B cell (primary cell): Measurements from ENCODE around the gene SBK1. TPM values are rescaled to one million over a fixed set of nuclear protein-coding genes. Genes with fewer than 3 reads are reported as not detected.

Experiments
- ATAC-seq: fragments of 200-7000 bp; cut with Tn5 transposase; one replicate; pipeline ENCODE4 v1.10.0; 2021; ENCODE audit warnings: low read depth, mild to moderate bottlenecking, moderate number of reproducible peaks, moderate library complexity
- CTCF ChIA-PET: fragments of 350-600 bp; sonication (Branson Sonifier 250); formaldehyde crosslinking; loops from one replicate; lab custom pipeline; 2021; ENCODE audit warnings: antibody characterized with exemption, inconsistent platforms; lab: Charles Lee
- POLR2A ChIA-PET: fragments of 350-600 bp; sonication (Branson Sonifier 250); formaldehyde crosslinking; loops from one replicate; lab custom pipeline; 2021; ENCODE audit warnings: antibody characterized with exemption; lab: Charles Lee
- DNase-seq: peaks from one replicate; pipeline ENCODE4 v3.0.0; 2013
- H2AFZ ChIP-seq: 2 replicates; pipeline ENCODE4 v1.6.1; 2012; ENCODE audit warnings: mild to moderate bottlenecking, low read depth, low read length; ENCODE audit not compliant: insufficient read depth, poor library complexity, severe bottlenecking
- H3K27ac ChIP-seq, 2 donors: 1 replicate in 1 of 2; 2 replicates in 1 of 2; pipeline ENCODE4 v1.5.1; 2012 to 2013; ENCODE audit warnings: low read length in 2 of 2, mild to moderate bottlenecking in 2 of 2, moderate library complexity in 1 of 2
- H3K27me3 ChIP-seq, 4 experiments: fragments of 200-600 bp in 1 of 4; sonication (generic) in 1 of 4; replicated peaks in 1 of 4; 1 replicate in 2 of 4; 2 replicates in 2 of 4; pipeline versions ENCODE4 v1.6.1 to v1.7.0; 2013 to 2016; ENCODE audit warnings: low read length in 3 of 4, mild to moderate bottlenecking in 2 of 4, mixed read lengths in 1 of 4, moderate library complexity in 1 of 4; ENCODE audit not compliant: insufficient read depth in 4 of 4, control insufficient read depth in 3 of 4; ENCODE audit errors: control extremely low read depth in 1 of 4
- H3K36me3 ChIP-seq, 2 experiments: replicated peaks in 1 of 2; 1 replicate in 1 of 2; 2 replicates in 1 of 2; pipeline versions ENCODE4 v1.6.1 to v1.7.1; 2013; ENCODE audit warnings: low read length in 1 of 2; ENCODE audit not compliant: insufficient read depth in 2 of 2, control insufficient read depth in 1 of 2; ENCODE audit errors: control extremely low read depth in 1 of 2, extremely low read depth in 1 of 2
- H3K4me1 ChIP-seq, 2 donors: fragments of 200-600 bp in 1 of 2; sonication (generic) in 1 of 2; 1 replicate in 1 of 2; 2 replicates in 1 of 2; pipeline versions ENCODE4 v1.5.1 to v1.6.1; 2013 to 2017; ENCODE audit warnings: low read length in 2 of 2; ENCODE audit not compliant: control insufficient read depth in 2 of 2, insufficient read depth in 2 of 2
- H3K4me2 ChIP-seq: replicated peaks from 2 replicates; pipeline ENCODE3; 2012; ENCODE audit warnings: mild to moderate bottlenecking, low read depth, low read length; ENCODE audit not compliant: poor library complexity, severe bottlenecking
- H3K4me3 ChIP-seq, 5 experiments: fragments of 200-600 bp in 1 of 5; sonication (generic) in 1 of 5; 1 replicate in 3 of 5; 2 replicates in 2 of 5; pipeline versions ENCODE4 v1.5.1 to v1.7.0; 2011 to 2016; ENCODE audit warnings: low read length in 4 of 5, mild to moderate bottlenecking in 4 of 5, low read depth in 2 of 5, control low read depth in 1 of 5, moderate library complexity in 1 of 5; ENCODE audit not compliant: insufficient read depth in 1 of 5; ENCODE audit errors: control extremely low read depth in 1 of 5, extremely low read depth in 1 of 5
- H3K79me2 ChIP-seq: fragments of 200-600 bp; sonication (generic); one replicate; pipeline ENCODE4 v1.6.0; 2016; ENCODE audit warnings: low read length; ENCODE audit not compliant: control insufficient read depth, insufficient read depth
- H3K9ac ChIP-seq: fragments of 200-600 bp; sonication (generic); 2 replicates; pipeline ENCODE4 v1.6.1; 2017; ENCODE audit warnings: mild to moderate bottlenecking, low read length, moderate library complexity
- H3K9me3 ChIP-seq, 3 donors: one replicate each; pipeline versions ENCODE4 v1.6.1 to v1.7.1; 2013; ENCODE audit warnings: low read length in 2 of 3; ENCODE audit not compliant: control insufficient read depth in 2 of 3, insufficient read depth in 1 of 3; ENCODE audit errors: control extremely low read depth in 1 of 3
- H4K20me1 ChIP-seq: 2 replicates; pipeline ENCODE4 v1.6.0; 2012; ENCODE audit warnings: mild to moderate bottlenecking, low read length; ENCODE audit not compliant: insufficient read depth, control insufficient read depth, poor library complexity, severe bottlenecking
- H3K27ac Mint-ChIP-seq: one replicate; pipeline ENCODE4 v1.8.0; 2021; ENCODE audit warnings: mixed read lengths
- H3K27me3 Mint-ChIP-seq: one replicate; pipeline ENCODE4 v1.8.0; 2021; ENCODE audit warnings: mixed read lengths
- H3K4me1 Mint-ChIP-seq: one replicate; pipeline ENCODE4 v1.8.0; 2021; ENCODE audit warnings: mixed read lengths
- H3K4me3 Mint-ChIP-seq: one replicate; pipeline ENCODE4 v1.8.0; 2021; ENCODE audit warnings: mixed read lengths
- H3K9me3 Mint-ChIP-seq: one replicate; pipeline ENCODE4 v1.8.0; 2022; ENCODE audit warnings: mixed read lengths; ENCODE audit not compliant: insufficient read depth
- EZH2 ChIP-seq: IDR thresholded peaks from 2 replicates; pipeline ENCODE4 v1.6.1; 2012; ENCODE audit warnings: borderline replicate concordance, low read depth, mild to moderate bottlenecking, moderate library complexity, low read length; ENCODE audit not compliant: insufficient read depth, poor library complexity, severe bottlenecking
- WGBS: methylation state at CpG from one replicate; pipeline ENCODE4 v1.1.5; 2013; ENCODE audit warnings: missing lambda C conversion rate; ENCODE audit not compliant: insufficient coverage; 5-methylcytosine and 5-hydroxymethylcytosine counted together
- intact Hi-C: fragments of 100-400 bp; cut with micrococcal nuclease; formaldehyde crosslinking; loops from one replicate; pipeline ENCODE4 v1.10.0; 2022
- polyA plus RNA-seq: library from polyadenylated mRNA; depleted of rRNA; stranded (reverse); fragments of >200 nt; gene quantifications from 2 replicates; pipeline ENCODE4 v1.2.3, GENCODE V29; 2012
- total RNA-seq, 2 donors: library from RNA; stranded (reverse); fragments of 120-200 nt in 1 of 2; gene quantifications; 1 replicate in 1 of 2; 2 replicates in 1 of 2; pipeline versions ENCODE4 v1.2.3 to v1.2.4, GENCODE V29; 2013 to 2022
- TF ChIP-seq, protein P1 (sequence below): fragments of 200-600 bp; IDR thresholded peaks from one replicate; pipeline ENCODE4 v1.8.0; 2022; ENCODE audit warnings: antibody characterized with exemption, mild to moderate bottlenecking

The SBK1 gene
- total and polyA plus RNA-seq, 2 donors (not counting 1 experiment from before 2014, with no cell fraction given): 0.22 to 1.3 TPM

DNA sequence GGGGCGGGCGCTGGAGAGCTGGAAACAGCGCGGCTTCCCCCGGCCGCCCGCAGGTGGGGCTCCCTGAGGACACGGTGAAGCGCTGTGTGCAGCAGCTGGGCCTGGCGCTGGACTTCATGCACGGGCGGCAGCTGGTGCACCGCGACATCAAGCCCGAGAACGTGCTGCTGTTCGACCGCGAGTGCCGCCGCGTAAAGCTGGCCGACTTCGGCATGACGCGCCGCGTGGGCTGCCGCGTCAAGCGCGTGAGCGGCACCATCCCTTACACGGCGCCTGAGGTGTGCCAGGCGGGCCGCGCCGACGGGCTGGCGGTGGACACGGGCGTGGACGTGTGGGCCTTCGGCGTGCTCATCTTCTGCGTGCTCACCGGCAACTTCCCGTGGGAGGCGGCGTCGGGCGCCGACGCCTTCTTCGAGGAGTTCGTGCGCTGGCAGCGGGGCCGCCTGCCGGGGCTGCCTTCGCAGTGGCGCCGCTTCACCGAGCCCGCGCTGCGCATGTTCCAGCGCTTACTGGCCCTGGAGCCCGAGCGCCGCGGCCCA, 27.8 kb downstream of the SBK1 start:
- no peak for TF ChIP-seq EZH2
- TF ChIP-seq, protein P1, sequence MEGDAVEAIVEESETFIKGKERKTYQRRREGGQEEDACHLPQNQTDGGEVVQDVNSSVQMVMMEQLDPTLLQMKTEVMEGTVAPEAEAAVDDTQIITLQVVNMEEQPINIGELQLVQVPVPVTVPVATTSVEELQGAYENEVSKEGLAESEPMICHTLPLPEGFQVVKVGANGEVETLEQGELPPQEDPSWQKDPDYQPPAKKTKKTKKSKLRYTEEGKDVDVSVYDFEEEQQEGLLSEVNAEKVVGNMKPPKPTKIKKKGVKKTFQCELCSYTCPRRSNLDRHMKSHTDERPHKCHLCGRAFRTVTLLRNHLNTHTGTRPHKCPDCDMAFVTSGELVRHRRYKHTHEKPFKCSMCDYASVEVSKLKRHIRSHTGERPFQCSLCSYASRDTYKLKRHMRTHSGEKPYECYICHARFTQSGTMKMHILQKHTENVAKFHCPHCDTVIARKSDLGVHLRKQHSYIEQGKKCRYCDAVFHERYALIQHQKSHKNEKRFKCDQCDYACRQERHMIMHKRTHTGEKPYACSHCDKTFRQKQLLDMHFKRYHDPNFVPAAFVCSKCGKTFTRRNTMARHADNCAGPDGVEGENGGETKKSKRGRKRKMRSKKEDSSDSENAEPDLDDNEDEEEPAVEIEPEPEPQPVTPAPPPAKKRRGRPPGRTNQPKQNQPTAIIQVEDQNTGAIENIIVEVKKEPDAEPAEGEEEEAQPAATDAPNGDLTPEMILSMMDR: no peak
- peaks cover 0 to 3% (median 0%) of the 10 kb centered on the region in 3 donors for H3K9me3 ChIP-seq
- POLR2A ChIA-PET: no interaction called here
- CTCF ChIA-PET: interaction anchor here (5.7 kb wide), 1 partner anchor 39 kb away, joined by 118 read pairs; no protein-coding TSS in a partner anchor
- no peak overlapping the region for H3K4me2 ChIP-seq
- no peaks in the 10 kb centered on the region for H3K27me3 ChIP-seq
- no peak overlapping the region for H2AFZ ChIP-seq
- H3K4me3 ChIP-seq: no peak overlapping the region
- H3K4me1 ChIP-seq: peaks cover 0 to 10% of the 10 kb centered on the region in 2 donors
- H3K4me3 Mint-ChIP-seq: no peak overlapping the region
- DNase-seq (no peak), ATAC-seq (no peak)
- peaks cover 2% of the 10 kb centered on the region for H3K4me1 Mint-ChIP-seq
- intact Hi-C loops: no loop called here
- no peak overlapping the region for H3K27ac ChIP-seq
- no peak overlapping the region for H3K9ac ChIP-seq
- H3K27me3 Mint-ChIP-seq: no peaks in the 10 kb centered on the region
- 96% methylated on average over 73 of the region's 73 CpGs for WGBS
- no peak overlapping the region for H3K27ac Mint-ChIP-seq
- no peaks in the 10 kb centered on the region for H4K20me1 ChIP-seq
- H3K9me3 Mint-ChIP-seq: no peaks in the 10 kb centered on the region
- H3K36me3 ChIP-seq: no peaks in the 10 kb centered on the region
- H3K79me2 ChIP-seq: no peaks in the 10 kb centered on the region

DNA sequence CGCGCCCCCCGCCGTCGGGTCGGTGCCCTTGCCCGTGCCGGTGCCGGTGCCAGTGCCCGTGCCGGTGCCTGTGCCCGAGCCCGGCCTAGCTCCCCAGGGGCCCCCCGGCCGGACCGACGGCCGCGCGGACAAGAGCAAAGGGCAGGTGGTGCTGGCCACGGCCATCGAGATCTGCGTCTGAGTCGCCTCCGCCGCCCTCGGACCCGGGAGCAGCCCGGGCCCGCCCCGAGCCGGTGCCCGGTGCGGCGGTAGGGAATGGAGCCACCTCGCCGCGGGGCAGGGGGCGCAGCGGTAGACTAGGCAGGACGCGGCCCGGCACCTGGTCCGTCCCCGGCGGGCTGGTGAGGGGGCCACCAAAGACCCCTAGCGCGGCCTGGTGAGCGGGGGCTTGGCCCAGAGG, 28.4 kb downstream of the SBK1 start:
- no peaks in the 10 kb centered on the region for H3K9me3 Mint-ChIP-seq

More for the DNA sequence above, 28.4 kb downstream of the SBK1 start:
- 97% methylated on average over 49 of the region's 49 CpGs for WGBS
- TF ChIP-seq, protein P1: no peak
- no peak for TF ChIP-seq EZH2
- H3K9me3 ChIP-seq: peaks cover 0 to 3% (median 0%) of the 10 kb centered on the region in 3 donors
- intact Hi-C loops: no loop called here
- H3K4me1 ChIP-seq: peaks cover 0 to 10% of the 10 kb centered on the region in 2 donors
- no peak overlapping the region for H2AFZ ChIP-seq
- DNase-seq (no peak), ATAC-seq (no peak)
- H3K9ac ChIP-seq: no peak overlapping the region
- no peaks in the 10 kb centered on the region for H3K36me3 ChIP-seq
- no peaks in the 10 kb centered on the region for H3K27me3 Mint-ChIP-seq
- H3K27me3 ChIP-seq: no peaks in the 10 kb centered on the region
- CTCF ChIA-PET: interaction anchor here (1.1 to 5.7 kb wide), 4 partner anchors 8 to 43 kb away, joined by 4 to 118 read pairs (median 8); no protein-coding TSS in a partner anchor
- H3K79me2 ChIP-seq: no peaks in the 10 kb centered on the region
- peaks cover 2% of the 10 kb centered on the region for H3K4me1 Mint-ChIP-seq
- H3K4me3 Mint-ChIP-seq: no peak overlapping the region
- POLR2A ChIA-PET: no interaction called here
- no peak overlapping the region for H3K4me3 ChIP-seq
- no peaks in the 10 kb centered on the region for H4K20me1 ChIP-seq
- no peak overlapping the region for H3K27ac ChIP-seq
- H3K4me2 ChIP-seq: no peak overlapping the region
- H3K27ac Mint-ChIP-seq: no peak overlapping the region
